ENCODE measurements around the gene ABHD16A. TPM values are rescaled to one million over a fixed set of nuclear protein-coding genes. Genes with fewer than 3 reads are reported as not detected.

The ABHD16A gene
- total RNA-seq, 2 experiments from 2014 or later: 20.9 to 25.1 TPM

DNA sequence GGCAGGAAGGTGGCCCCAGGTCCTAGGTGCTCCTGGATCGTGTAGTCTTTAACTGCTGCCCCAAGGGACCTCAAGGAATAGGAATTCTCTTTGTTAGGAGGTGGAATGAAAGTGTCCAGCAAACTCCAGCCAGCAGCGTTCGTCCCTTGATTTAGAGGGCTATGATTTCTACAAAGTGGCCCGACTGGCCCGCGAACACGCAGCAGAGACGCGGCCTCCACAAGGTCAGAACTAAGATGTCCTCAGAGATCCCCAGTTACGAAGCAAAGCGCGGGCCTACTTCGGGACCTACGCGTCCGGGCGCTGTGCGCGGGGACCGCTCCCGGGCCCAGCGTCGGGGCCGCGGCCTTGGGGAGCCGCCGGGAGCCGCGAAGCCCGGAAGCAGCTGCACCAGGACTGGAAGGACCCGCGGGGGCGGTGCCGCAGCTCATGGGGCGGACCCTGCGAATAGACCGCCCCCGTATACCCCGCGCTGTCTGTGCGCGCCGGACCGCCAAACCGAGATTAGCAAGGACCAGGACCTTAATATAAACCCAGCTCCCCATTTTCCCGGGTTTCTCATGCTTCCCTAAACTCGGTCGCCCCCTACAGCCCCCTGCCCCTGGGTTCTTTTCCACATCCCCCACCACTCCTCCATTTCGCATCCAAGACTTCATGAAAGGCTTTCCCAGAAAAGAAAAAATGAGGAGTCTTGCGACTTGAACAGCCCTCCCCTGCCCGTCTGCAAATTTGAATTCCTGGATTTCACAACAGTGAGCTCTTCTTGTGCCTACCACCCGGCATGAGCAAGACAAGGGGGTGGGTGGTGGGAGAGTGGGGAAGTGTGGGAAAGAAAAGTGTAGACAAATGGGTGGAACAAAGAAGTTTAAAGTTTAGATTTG lies 42.5 kb downstream of the ABHD16A start, which contains the start of gene C6orf47:
TSS of gene C6orf47 (minus strand) at position 398 of the 881 bp plus-strand sequence. CDS start 831 bp downstream, outside the sequence.
- ATAC-seq: peak; percentile 48
- peak; percentile 86 for DNase-seq
- Mint-ChIP-seq H3K27ac (peak within 1 kb of the TSS; percentile 93), H3K36me3 (ENCODE audit: low read depth) (peaks cover 44% of the 10 kb centered on the region), H3K4me3 (peak within 1 kb of the TSS; percentile 88), H3K4me1 (peaks cover 64% of the 10 kb centered on the region), H3K9me3 (ENCODE audit: low read depth) (no peaks in the 10 kb centered on the region), H3K27me3 (no peaks in the 10 kb centered on the region)
- intact Hi-C loops (cut with DNase I, micrococcal nuclease): loop anchor here (1.0 to 10.0 kb wide), 5 partner anchors 8 to 1544 kb away; partner anchors contain the start of genes BAG6 (in 2 of the 2), HSD17B8 (in 1 of the 2), MICA (in 1 of the 2) and MRPS18B (in 1 of the 2)
- ChIA-PET CTCF (interaction anchor here (0.6 to 2.6 kb wide), 11 partner anchors 10 to 170 kb away, joined by 3 to 16 read pairs (median 4); partner anchors contain the start of genes ATP6V1G2, BAG6 and MICB), POLR2A (interaction anchor here (0.9 to 2.3 kb wide), 2 partner anchors 8 to 119 kb away, joined by 3 to 12 read pairs; partner anchors contain the start of genes BAG6 and DDX39B)

GRCh38 chr6:31659649-31660380 lies 43.3 kb downstream of the ABHD16A start:
- intact Hi-C loops (cut with DNase I, micrococcal nuclease): loop anchor here (1.0 to 10.0 kb wide), 5 partner anchors 8 to 1545 kb away; partner anchors contain the start of genes BAG6 (in 2 of the 2), HSD17B8 (in 1 of the 2), MICA (in 1 of the 2) and MRPS18B (in 1 of the 2)
- peak overlapping the region; percentile 93 for H3K27ac Mint-ChIP-seq
- peak; percentile 61 for ATAC-seq
- CTCF ChIA-PET: interaction anchor here (0.6 to 2.6 kb wide), 4 partner anchors 9 to 171 kb away, joined by 3 to 16 read pairs (median 4); partner anchors contain the start of genes BAG6 and VARS1
- no peaks in the 10 kb centered on the region for H3K27me3 Mint-ChIP-seq
- DNase-seq: peak; percentile 65
- POLR2A ChIA-PET: interaction anchor here (2.3 kb wide), 1 partner anchor 7 kb away, joined by 12 read pairs; the partner anchor contains the start of gene BAG6
- H3K9me3 Mint-ChIP-seq (ENCODE audit: low read depth): no peaks in the 10 kb centered on the region
- peaks cover 43% of the 10 kb centered on the region for H3K36me3 Mint-ChIP-seq (ENCODE audit: low read depth)
- peaks cover 67% of the 10 kb centered on the region for H3K4me1 Mint-ChIP-seq
- H3K4me3 Mint-ChIP-seq: peak overlapping the region; percentile 88

DNA sequence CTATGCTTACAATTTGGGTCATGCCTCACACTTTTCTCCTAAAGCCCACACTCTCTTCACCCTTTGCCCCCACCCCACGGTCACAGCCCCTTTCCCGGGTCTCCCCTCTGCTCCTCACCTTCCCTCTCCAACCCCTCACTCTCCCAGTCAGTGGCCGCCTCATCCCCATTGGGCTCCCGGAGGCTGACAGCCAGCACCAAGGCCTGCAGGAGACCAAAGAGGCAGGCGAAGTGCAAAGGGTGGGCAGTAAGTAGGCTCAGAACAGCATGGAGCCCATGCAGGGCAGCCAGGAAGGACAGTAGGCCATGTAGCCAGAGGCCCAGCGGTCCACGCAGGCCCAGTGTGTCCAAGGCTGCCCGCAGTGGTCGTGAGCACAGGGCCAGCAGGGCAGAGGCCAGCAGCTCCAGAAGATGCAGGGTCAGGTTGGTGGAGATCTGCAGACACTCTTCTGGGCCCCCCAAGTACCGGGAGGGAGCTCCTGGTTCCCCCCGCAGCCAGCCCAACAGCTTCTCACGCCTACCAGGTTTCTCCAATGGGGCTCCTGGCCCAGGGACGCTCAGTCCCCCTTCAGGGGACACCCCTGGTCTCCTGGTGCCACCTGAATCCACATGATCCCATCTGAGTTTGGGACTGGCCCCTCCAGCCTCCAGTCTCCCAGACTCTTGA lies 44.0 kb downstream of the ABHD16A start:
- DNase-seq (no peak), ATAC-seq (no peak)
- H3K27me3 Mint-ChIP-seq: no peaks in the 10 kb centered on the region
- ChIA-PET CTCF (interaction anchor here (0.6 kb wide), 1 partner anchor 137 kb away, joined by 3 read pairs; the partner anchor contains the start of gene VARS1), POLR2A (no interaction called here)
- H3K4me1 Mint-ChIP-seq: peaks cover 61% of the 10 kb centered on the region
- peak overlapping the region; percentile 93 for H3K27ac Mint-ChIP-seq
- peak overlapping the region; percentile 88 for H3K4me3 Mint-ChIP-seq
- H3K36me3 Mint-ChIP-seq (ENCODE audit: low read depth): peaks cover 36% of the 10 kb centered on the region
- no peaks in the 10 kb centered on the region for H3K9me3 Mint-ChIP-seq (ENCODE audit: low read depth)
- intact Hi-C loops (cut with DNase I, micrococcal nuclease): no loop called here

GRCh38 chr6:31658158-31658688 lies 44.9 kb downstream of the ABHD16A start:
- H3K4me3 Mint-ChIP-seq: peak overlapping the region; percentile 88
- intact Hi-C loops (cut with DNase I, micrococcal nuclease): no loop called here
- H3K4me1 Mint-ChIP-seq: peaks cover 55% of the 10 kb centered on the region
- ATAC-seq (no peak), DNase-seq (no peak)
- H3K36me3 Mint-ChIP-seq (ENCODE audit: low read depth): peaks cover 27% of the 10 kb centered on the region
- H3K9me3 Mint-ChIP-seq (ENCODE audit: low read depth): no peaks in the 10 kb centered on the region
- ChIA-PET POLR2A (no interaction called here), CTCF (interaction anchor here (0.6 kb wide), 1 partner anchor 61 kb away, joined by 4 read pairs; no protein-coding TSS in a partner anchor)
- no peaks in the 10 kb centered on the region for H3K27me3 Mint-ChIP-seq
- peak overlapping the region; percentile 93 for H3K27ac Mint-ChIP-seq

DNA sequence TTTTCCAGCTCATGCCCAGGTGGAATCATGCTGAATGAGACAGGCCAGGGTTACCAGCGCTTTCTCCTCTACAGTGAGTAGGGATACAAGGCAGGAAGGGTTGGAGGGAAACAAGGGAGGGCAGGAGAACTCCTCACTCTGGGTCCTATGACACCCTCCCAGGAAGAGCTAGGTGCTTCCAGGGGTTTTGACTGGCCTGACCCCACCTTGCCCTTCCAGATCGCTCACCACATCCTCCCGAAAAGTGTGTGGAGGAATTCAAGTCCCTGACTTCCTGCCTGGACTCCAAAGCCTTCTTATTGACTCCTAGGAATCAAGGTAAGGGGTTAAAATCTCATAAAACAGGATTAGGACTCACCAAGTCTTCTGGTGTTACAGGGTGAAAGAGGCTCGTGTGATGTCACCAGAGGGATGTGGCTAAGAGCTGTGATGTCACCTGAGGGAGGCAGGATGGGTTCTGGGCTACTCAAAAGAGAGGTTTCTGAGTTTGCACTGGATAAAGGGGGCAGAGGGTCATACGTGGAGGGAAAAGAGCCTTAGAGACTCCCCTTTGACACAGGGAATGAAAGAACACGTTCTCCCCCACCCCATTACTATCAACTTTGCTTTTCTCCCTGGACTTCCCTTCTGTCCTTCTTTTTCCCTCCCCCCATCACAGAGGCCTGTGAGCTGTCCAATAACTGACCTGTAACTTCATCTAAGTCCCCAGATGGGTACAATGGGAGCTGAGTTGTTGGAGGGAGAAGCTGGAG lies 45.5 kb downstream of the ABHD16A start:
- CTCF ChIA-PET: interaction anchor here (0.7 kb wide), 1 partner anchor 130 kb away, joined by 3 read pairs; no protein-coding TSS in a partner anchor
- Mint-ChIP-seq H3K27ac (peak overlapping the region; percentile 93), H3K4me3 (no peak overlapping the region), H3K36me3 (ENCODE audit: low read depth) (peaks cover 23% of the 10 kb centered on the region), H3K27me3 (no peaks in the 10 kb centered on the region), H3K4me1 (peaks cover 53% of the 10 kb centered on the region), H3K9me3 (ENCODE audit: low read depth) (no peaks in the 10 kb centered on the region)
- intact Hi-C loops (cut with DNase I, micrococcal nuclease): no loop called here
- peak; percentile 64 for DNase-seq
- no peak for ATAC-seq
- POLR2A ChIA-PET: interaction anchor here (0.6 kb wide), 2 partner anchors 10 to 198 kb away, joined by 3 to 5 read pairs; no protein-coding TSS in a partner anchor

GRCh38 chr6:31655349-31656237 lies 47.5 kb downstream of the ABHD16A start, which contains the start of gene APOM:
APOM (plus strand) TSS chr6:31655894; CDS start chr6:31655967, 73 bp downstream.
- H3K9me3 Mint-ChIP-seq (ENCODE audit: low read depth): no peaks in the 10 kb centered on the region
- DNase-seq (no peak), ATAC-seq (no peak)
- H3K36me3 Mint-ChIP-seq (ENCODE audit: low read depth): peaks cover 17% of the 10 kb centered on the region
- peaks cover 49% of the 10 kb centered on the region for H3K4me1 Mint-ChIP-seq
- H3K4me3 Mint-ChIP-seq: no peak within 1 kb of the TSS
- peak within 1 kb of the TSS; percentile 14 for H3K27ac Mint-ChIP-seq
- ChIA-PET CTCF (interaction anchor here (0.7 to 5.8 kb wide), 6 partner anchors 9 to 193 kb away, joined by 3 to 39 read pairs (median 3); partner anchors contain the start of genes GPANK1 and LY6G5C), POLR2A (interaction anchor here (6.0 kb wide), 1 partner anchor 9 kb away, joined by 72 read pairs; the partner anchor contains the start of genes CSNK2B and GPANK1)
- no peaks in the 10 kb centered on the region for H3K27me3 Mint-ChIP-seq
- intact Hi-C loops (cut with DNase I, micrococcal nuclease): no loop called here

DNA sequence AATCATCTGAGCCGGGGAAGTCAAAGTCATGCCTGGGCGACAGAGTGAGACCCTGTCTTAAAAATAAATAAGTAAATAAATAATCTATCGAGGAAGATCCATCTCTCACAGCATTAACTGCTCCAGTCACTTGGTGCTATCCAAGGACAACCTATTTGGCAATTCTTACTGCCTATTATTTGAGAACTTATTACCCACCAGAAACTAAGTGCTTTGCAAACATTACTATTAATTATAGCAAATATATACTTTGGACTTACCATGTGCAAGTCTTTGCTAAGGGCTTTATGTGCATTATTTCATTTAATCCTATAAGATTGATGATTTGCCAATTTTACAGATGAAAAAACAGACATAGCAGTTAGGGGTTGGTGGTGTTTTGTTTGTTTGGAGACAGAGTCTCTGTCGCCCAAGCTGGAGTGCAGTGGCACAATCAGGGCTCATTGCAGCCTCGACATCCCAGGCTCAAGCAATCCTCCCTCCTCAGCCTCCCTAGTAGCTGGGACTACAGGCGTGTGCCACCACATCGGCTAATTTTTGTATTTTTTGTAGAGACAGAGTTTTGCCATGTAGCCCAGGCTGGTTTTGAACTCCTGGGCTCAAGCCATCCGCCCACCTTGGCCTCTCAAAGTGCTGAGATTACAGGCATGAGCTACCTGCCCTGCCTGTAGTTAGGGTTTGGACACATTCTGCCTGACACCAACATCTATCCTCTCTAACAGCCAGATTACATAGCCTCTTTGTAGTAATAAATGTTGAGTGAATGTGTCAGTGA lies 48.4 kb downstream of the ABHD16A start:
- ATAC-seq: no peak
- DNase-seq: no peak
- ChIA-PET POLR2A (interaction anchor here (0.6 to 6.0 kb wide), 2 partner anchors 10 to 11 kb away, joined by 3 to 72 read pairs; partner anchors contain the start of genes CSNK2B and GPANK1), CTCF (interaction anchor here (0.6 to 5.8 kb wide), 9 partner anchors 9 to 192 kb away, joined by 3 to 39 read pairs (median 3); partner anchors contain the start of genes ATP6V1G2, GPANK1 and LY6G5C)
- Mint-ChIP-seq H3K4me3 (no peak overlapping the region), H3K36me3 (ENCODE audit: low read depth) (peaks cover 19% of the 10 kb centered on the region), H3K27ac (no peak overlapping the region), H3K9me3 (ENCODE audit: low read depth) (no peaks in the 10 kb centered on the region), H3K27me3 (no peaks in the 10 kb centered on the region), H3K4me1 (peaks cover 50% of the 10 kb centered on the region)
- intact Hi-C loops (cut with DNase I, micrococcal nuclease): loop anchor here in 1 of 2 experiments (5.0 kb wide), 3 partner anchors 457 to 543 kb away; partner anchors contain the start of genes AGPAT1 and RNF5

All from activated CD4-positive, alpha-beta T cell treated with anti-CD3 and anti-CD28 coated beads for 36 hours (primary cell).